Loucy (cell line): ENCODE measurements around the gene ZNF823.

Experiments
- H2AFZ ChIP-seq: fragments of 200-600 bp; sonication (generic); 2 replicates; pipeline ENCODE4 v1.6.0; 2016; ENCODE audit warnings: antibody characterized with exemption, mild to moderate bottlenecking, low read length, moderate library complexity
- H3F3A ChIP-seq: fragments of 200-600 bp; 2 replicates; pipeline ENCODE4 v1.6.0; 2016; ENCODE audit warnings: antibody characterized with exemption, low read depth, mild to moderate bottlenecking
- H3K27me3 ChIP-seq: fragments of 200-600 bp; sonication (generic); 2 replicates; pipeline ENCODE4 v1.6.1; 2014; ENCODE audit warnings: low read length, mild to moderate bottlenecking; ENCODE audit not compliant: insufficient read depth, poor library complexity, severe bottlenecking
- H3K36me3 ChIP-seq: fragments of 200-600 bp; sonication (generic); 2 replicates; pipeline ENCODE4 v1.6.1; 2016; ENCODE audit warnings: low read length; ENCODE audit not compliant: insufficient read depth
- H3K4me1 ChIP-seq: fragments of 200-600 bp; sonication (generic); 2 replicates; pipeline ENCODE4 v1.5.1; 2014; ENCODE audit warnings: low read length, mild to moderate bottlenecking; ENCODE audit not compliant: insufficient read depth, poor library complexity, severe bottlenecking
- H3K4me2 ChIP-seq: fragments of 200-600 bp; sonication (generic); 2 replicates; pipeline ENCODE4 v1.6.0; 2014; ENCODE audit warnings: antibody characterized with exemption, low read length, low read depth, mild to moderate bottlenecking; ENCODE audit not compliant: poor library complexity, severe bottlenecking
- H3K4me3 ChIP-seq: fragments of 200-600 bp; sonication (generic); 2 replicates; pipeline ENCODE4 v1.5.1; 2014; ENCODE audit warnings: low read length, mild to moderate bottlenecking, mixed read lengths; ENCODE audit not compliant: poor library complexity, severe bottlenecking
- H3K79me2 ChIP-seq: fragments of 200-600 bp; sonication (generic); 2 replicates; pipeline ENCODE4 v1.6.1; 2014; ENCODE audit warnings: low read length; ENCODE audit not compliant: insufficient read depth
- H3K9ac ChIP-seq: fragments of 200-600 bp; sonication (generic); 2 replicates; pipeline ENCODE4 v1.6.0; 2014; ENCODE audit warnings: mild to moderate bottlenecking, low read depth, low read length, moderate library complexity; ENCODE audit not compliant: poor library complexity, severe bottlenecking
- H3K9me2 ChIP-seq: fragments of 200-600 bp; sonication (generic); replicated peaks from 2 replicates; pipeline ENCODE4 v1.6.1; 2016; ENCODE audit warnings: low read depth, low read length, mixed read lengths
- H3K9me3 ChIP-seq: fragments of 200-600 bp; sonication (generic); 2 replicates; pipeline ENCODE4 v1.6.1; 2014; ENCODE audit warnings: mild to moderate bottlenecking, antibody characterized with exemption, low read length, low read depth; ENCODE audit not compliant: insufficient read depth
- H4K20me1 ChIP-seq: fragments of 200-600 bp; sonication (generic); 2 replicates; pipeline ENCODE4 v1.6.0; 2014; ENCODE audit warnings: antibody characterized with exemption, low read length, mild to moderate bottlenecking; ENCODE audit not compliant: insufficient read depth, poor library complexity, severe bottlenecking
- CTCF ChIP-seq: fragments of 200-600 bp; sonication (generic); conservative IDR thresholded peaks from 2 replicates; pipeline ENCODE4 v1.5.1; 2014; ENCODE audit warnings: mild to moderate bottlenecking, antibody characterized with exemption, low read length
- EZH2phosphoT487 ChIP-seq: fragments of 200-600 bp; IDR thresholded peaks from 2 replicates; pipeline ENCODE4 v1.6.1; 2018; ENCODE audit warnings: antibody characterized with exemption, mild to moderate bottlenecking, moderate library complexity, borderline replicate concordance

The ZNF823 gene

GRCh38 chr19:11763611-11764010 is 24.9 kb upstream of the ZNF823 start:
- Histone ChIP-seq H3K4me2 (no peak overlapping the region), H3K4me1 (peaks cover 12% of the 10 kb centered on the region), H3K4me3 (no peak overlapping the region), H3K36me3 (no peaks in the 10 kb centered on the region), H4K20me1 (no peaks in the 10 kb centered on the region), H3K9me3 (0 out of 2 replicates have a peak, but pooled peaks cover 5% of the 10 kb centered on the region), H3F3A (no peaks in the 10 kb centered on the region), H3K9me2 (no peaks in the 10 kb centered on the region), H2AFZ (no peak overlapping the region), H3K9ac (no peak overlapping the region), H3K79me2 (peaks cover 12% of the 10 kb centered on the region; the same call in 1 of the 2 replicates), H3K27me3 (no peaks in the 10 kb centered on the region)
- TF ChIP-seq EZH2phosphoT487 = no peak
- no peak for TF ChIP-seq CTCF

GRCh38 chr19:11763117-11763516 is 24.4 kb upstream of the ZNF823 start:
- Histone ChIP-seq H3K4me2 (no peak overlapping the region), H3K9me2 (no peaks in the 10 kb centered on the region), H3K36me3 (no peaks in the 10 kb centered on the region), H2AFZ (no peak overlapping the region), H3K9ac (no peak overlapping the region), H3K4me1 (peaks cover 7% of the 10 kb centered on the region), H3K4me3 (no peak overlapping the region), H3K9me3 (0 out of 2 replicates have a peak, but pooled peaks cover 5% of the 10 kb centered on the region), H3K79me2 (peaks cover 9% of the 10 kb centered on the region; the same call in 1 of the 2 replicates), H3K27me3 (no peaks in the 10 kb centered on the region), H3F3A (no peaks in the 10 kb centered on the region), H4K20me1 (no peaks in the 10 kb centered on the region)
- TF ChIP-seq CTCF (no peak), EZH2phosphoT487 (no peak)

GRCh38 chr19:11759805-11760204 is 21.1 kb upstream of the ZNF823 start:
- H3K9me2 ChIP-seq = no peaks in the 10 kb centered on the region
- no peaks in the 10 kb centered on the region for H4K20me1 ChIP-seq
- H3K4me2 ChIP-seq = no peak overlapping the region
- H2AFZ ChIP-seq = no peak overlapping the region
- no peaks in the 10 kb centered on the region for H3K4me1 ChIP-seq
- H3K9me3 ChIP-seq = peaks cover 13% of the 10 kb centered on the region; the same call in 1 of the 2 replicates
- H3K4me3 ChIP-seq = no peak overlapping the region
- no peaks in the 10 kb centered on the region for H3K27me3 ChIP-seq
- H3F3A ChIP-seq = no peaks in the 10 kb centered on the region
- H3K9ac ChIP-seq = no peak overlapping the region
- no peak for TF ChIP-seq EZH2phosphoT487
- TF ChIP-seq CTCF = no peak
- H3K36me3 ChIP-seq = no peaks in the 10 kb centered on the region
- H3K79me2 ChIP-seq = no peaks in the 10 kb centered on the region
